IMR-90 (cell line): Measurements from ENCODE around the gene STRIP2.

ENCODE experiments used
- BHLHE40 ChIP-seq: fragments of 150-350 bp; IDR thresholded peaks from 2 replicates; pipeline ENCODE4 v1.6.1; 2016; ENCODE audit warnings: mild to moderate bottlenecking, low read depth, low read length
- CEBPB ChIP-seq: IDR thresholded peaks from 2 replicates; pipeline ENCODE4 v1.6.1; 2012; ENCODE audit warnings: low read depth, low read length, improper control_type of control experiment
- FOS ChIP-seq: fragments of 150-350 bp; IDR thresholded peaks from 2 replicates; pipeline ENCODE4 v1.6.1; 2016; ENCODE audit warnings: low read depth, low read length
- MAFK ChIP-seq: IDR thresholded peaks from 2 replicates; pipeline ENCODE4 v1.6.1; 2012; ENCODE audit warnings: low read depth, low read length, improper control_type of control experiment
- MAZ ChIP-seq: IDR thresholded peaks from 2 replicates; pipeline ENCODE4 v1.6.1; 2012; ENCODE audit warnings: low read depth, mild to moderate bottlenecking, low read length, improper control_type of control experiment, moderate library complexity, borderline replicate concordance
- MXI1 ChIP-seq: IDR thresholded peaks from 2 replicates; pipeline ENCODE4 v1.6.1; 2012; ENCODE audit warnings: low read depth, mild to moderate bottlenecking, low read length, moderate library complexity, borderline replicate concordance
- NFE2L2 ChIP-seq: fragments of 150-350 bp; IDR thresholded peaks from 2 replicates; pipeline ENCODE4 v1.6.1; 2016; ENCODE audit warnings: low read depth, mild to moderate bottlenecking, low read length
- POLR2A ChIP-seq: IDR thresholded peaks from 2 replicates; pipeline ENCODE4 v1.6.1; 2012; ENCODE audit warnings: mild to moderate bottlenecking, low read depth, low read length
- RAD21 ChIP-seq: IDR thresholded peaks from 2 replicates; pipeline ENCODE4 v1.6.1; 2012; ENCODE audit warnings: low read length, improper control_type of control experiment
- SMC3 ChIP-seq: fragments of 150-350 bp; IDR thresholded peaks from 2 replicates; pipeline ENCODE4 v1.6.1; 2016; ENCODE audit warnings: low read depth, mild to moderate bottlenecking, antibody characterized with exemption, low read length, moderate library complexity
- TF ChIP-seq, protein P1 (sequence below): conservative IDR thresholded peaks from 2 replicates; pipeline ENCODE4 v1.5.1; 2012; ENCODE audit warnings: mild to moderate bottlenecking, low read depth, low read length, improper control_type of control experiment
- TF ChIP-seq, protein P2 (sequence below): fragments of 150-350 bp; IDR thresholded peaks from 2 replicates; pipeline ENCODE4 v1.6.1; 2016; ENCODE audit warnings: low read depth, mild to moderate bottlenecking, low read length, moderate library complexity, borderline replicate concordance
- TF ChIP-seq, protein P3 (sequence below): fragments of 150-350 bp; IDR thresholded peaks from 2 replicates; pipeline ENCODE4 v1.6.1; 2017; ENCODE audit warnings: mild to moderate bottlenecking, antibody characterized with exemption, low read length, low read depth

DNA sequence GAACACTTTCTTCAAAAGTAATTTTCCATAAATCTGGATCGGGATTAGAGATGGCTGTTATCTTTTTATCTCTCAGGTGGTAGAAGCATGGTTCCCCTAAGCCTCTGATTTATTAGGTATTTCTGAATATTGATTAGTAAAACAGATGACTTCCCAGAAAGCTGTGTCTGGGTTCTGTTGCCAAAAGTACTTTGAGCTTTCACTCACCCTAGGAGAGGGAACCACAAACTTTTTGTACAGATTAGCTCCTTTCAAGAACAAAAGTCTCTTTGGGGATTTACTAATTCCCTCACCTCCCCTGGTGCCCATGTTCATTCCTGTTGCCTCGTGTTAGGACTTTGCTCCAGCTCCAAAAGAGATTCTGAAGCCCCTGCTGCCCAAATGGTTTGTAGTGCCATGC is 46.7 kb upstream of the STRIP2 start:
- TF ChIP-seq RAD21 (no peak), POLR2A (no peak), MAFK (no peak), NFE2L2 (no peak), SMC3 (no peak), CEBPB (no peak), BHLHE40 (no peak), FOS (no peak), MAZ (no peak), MXI1 (no peak)
- TF ChIP-seq, protein P1, sequence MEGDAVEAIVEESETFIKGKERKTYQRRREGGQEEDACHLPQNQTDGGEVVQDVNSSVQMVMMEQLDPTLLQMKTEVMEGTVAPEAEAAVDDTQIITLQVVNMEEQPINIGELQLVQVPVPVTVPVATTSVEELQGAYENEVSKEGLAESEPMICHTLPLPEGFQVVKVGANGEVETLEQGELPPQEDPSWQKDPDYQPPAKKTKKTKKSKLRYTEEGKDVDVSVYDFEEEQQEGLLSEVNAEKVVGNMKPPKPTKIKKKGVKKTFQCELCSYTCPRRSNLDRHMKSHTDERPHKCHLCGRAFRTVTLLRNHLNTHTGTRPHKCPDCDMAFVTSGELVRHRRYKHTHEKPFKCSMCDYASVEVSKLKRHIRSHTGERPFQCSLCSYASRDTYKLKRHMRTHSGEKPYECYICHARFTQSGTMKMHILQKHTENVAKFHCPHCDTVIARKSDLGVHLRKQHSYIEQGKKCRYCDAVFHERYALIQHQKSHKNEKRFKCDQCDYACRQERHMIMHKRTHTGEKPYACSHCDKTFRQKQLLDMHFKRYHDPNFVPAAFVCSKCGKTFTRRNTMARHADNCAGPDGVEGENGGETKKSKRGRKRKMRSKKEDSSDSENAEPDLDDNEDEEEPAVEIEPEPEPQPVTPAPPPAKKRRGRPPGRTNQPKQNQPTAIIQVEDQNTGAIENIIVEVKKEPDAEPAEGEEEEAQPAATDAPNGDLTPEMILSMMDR = no peak
- TF ChIP-seq, protein P2, sequence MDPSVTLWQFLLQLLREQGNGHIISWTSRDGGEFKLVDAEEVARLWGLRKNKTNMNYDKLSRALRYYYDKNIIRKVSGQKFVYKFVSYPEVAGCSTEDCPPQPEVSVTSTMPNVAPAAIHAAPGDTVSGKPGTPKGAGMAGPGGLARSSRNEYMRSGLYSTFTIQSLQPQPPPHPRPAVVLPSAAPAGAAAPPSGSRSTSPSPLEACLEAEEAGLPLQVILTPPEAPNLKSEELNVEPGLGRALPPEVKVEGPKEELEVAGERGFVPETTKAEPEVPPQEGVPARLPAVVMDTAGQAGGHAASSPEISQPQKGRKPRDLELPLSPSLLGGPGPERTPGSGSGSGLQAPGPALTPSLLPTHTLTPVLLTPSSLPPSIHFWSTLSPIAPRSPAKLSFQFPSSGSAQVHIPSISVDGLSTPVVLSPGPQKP = no peak
- TF ChIP-seq, protein P3, sequence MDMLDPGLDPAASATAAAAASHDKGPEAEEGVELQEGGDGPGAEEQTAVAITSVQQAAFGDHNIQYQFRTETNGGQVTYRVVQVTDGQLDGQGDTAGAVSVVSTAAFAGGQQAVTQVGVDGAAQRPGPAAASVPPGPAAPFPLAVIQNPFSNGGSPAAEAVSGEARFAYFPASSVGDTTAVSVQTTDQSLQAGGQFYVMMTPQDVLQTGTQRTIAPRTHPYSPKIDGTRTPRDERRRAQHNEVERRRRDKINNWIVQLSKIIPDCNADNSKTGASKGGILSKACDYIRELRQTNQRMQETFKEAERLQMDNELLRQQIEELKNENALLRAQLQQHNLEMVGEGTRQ = no peak
